Prostate gland (tissue), 1 donor: ENCODE data around the gene CCDC124.

Experiments
- POLR2A ChIP-seq: fragments of 450-650 bp; IDR thresholded peaks from one replicate; pipeline ENCODE4 v1.6.1; 2016; ENCODE audit warnings: antibody characterized with exemption, mild to moderate bottlenecking
- POLR2AphosphoS5 ChIP-seq: sonication (generic); formaldehyde crosslinking; IDR thresholded peaks from one replicate; pipeline ENCODE4 v1.6.1; 2017; ENCODE audit warnings: antibody characterized with exemption

GRCh38 chr19:17988161-17988560 is 55.3 kb downstream of the CCDC124 start:
- TF ChIP-seq POLR2A (no peak), POLR2AphosphoS5 (no peak)
